ENCODE data around the gene PTCD2. TPM values are rescaled to one million over a fixed set of nuclear protein-coding genes. Genes with fewer than 3 reads are reported as not detected.

The PTCD2 gene
- total RNA-seq, 1 donor from 2014 or later, result 3.4 TPM

DNA sequence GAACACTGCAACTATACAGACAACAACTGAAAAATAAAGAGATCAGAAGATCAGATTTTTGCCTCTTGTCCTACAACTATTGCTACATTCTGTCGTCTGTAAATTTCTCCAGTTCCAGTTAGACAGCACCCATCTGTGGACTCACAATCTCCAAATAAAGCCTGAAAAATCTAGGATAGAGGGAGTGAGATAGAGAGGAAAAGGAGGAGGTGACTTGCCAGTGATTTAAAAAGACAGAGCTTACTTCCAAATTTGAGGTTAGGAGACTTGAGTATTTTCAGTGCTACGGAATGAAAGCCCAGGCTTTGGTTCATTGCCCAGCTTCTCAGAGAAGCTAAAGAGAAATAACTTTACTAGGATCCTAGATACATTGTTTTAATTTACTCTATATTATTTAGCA, 63.6 kb downstream of the PTCD2 start:
- no peaks in the 10 kb centered on the region for H3K27me3 ChIP-seq (ENCODE audit: control insufficient read depth, insufficient read depth, low read length)
- FAIRE-seq (no peak), DNase-seq (ENCODE audit: low read depth) (no peak)
- TF ChIP-seq CTCF (IDR thresholded peaks at IDR 0.05; ENCODE audit: insufficient read depth, low read length, severe bottlenecking), result no peak
- no peak overlapping the region for H3K4me3 ChIP-seq (ENCODE audit: low read depth, low read length)
- no peaks in the 10 kb centered on the region for H3K36me3 ChIP-seq (ENCODE audit: control insufficient read depth, insufficient read depth, low read length)

- H3K4me3 ChIP-seq (ENCODE audit: low read depth, low read length), result no peak overlapping the region
- no peak for DNase-seq (ENCODE audit: low read depth)
- no peaks in the 10 kb centered on the region for H3K36me3 ChIP-seq (ENCODE audit: control insufficient read depth, insufficient read depth, low read length)
- TF ChIP-seq CTCF (IDR thresholded peaks at IDR 0.05; ENCODE audit: insufficient read depth, low read length, severe bottlenecking), result no peak
- FAIRE-seq, result no peak
- no peaks in the 10 kb centered on the region for H3K27me3 ChIP-seq (ENCODE audit: control insufficient read depth, insufficient read depth, low read length)
Measured at GRCh38 chr5:72386639-72387038, 66.5 kb downstream of the PTCD2 start.

DNA sequence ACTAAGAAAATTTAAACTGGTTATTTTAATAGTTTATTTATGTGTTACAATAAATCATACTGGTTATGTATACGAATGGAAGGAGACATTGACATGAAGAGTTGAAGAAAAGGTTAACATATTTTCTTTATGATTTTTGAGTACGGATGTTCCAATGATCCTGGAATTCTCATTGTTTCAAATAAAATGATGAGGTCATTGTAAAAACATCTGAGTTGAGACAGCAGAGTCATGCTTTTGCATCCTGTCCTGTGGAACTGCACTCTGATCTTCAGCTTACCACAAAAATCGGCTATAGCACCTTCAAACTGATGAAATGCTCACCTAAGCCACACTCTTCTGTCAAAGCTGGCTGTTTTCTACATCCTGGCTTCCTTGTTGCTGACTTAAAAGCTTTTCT, 67.8 kb downstream of the PTCD2 start:
- DNase-seq (ENCODE audit: low read depth) (peak; percentile 86), FAIRE-seq (no peak)
- no peaks in the 10 kb centered on the region for H3K36me3 ChIP-seq (ENCODE audit: control insufficient read depth, insufficient read depth, low read length)
- no peaks in the 10 kb centered on the region for H3K27me3 ChIP-seq (ENCODE audit: control insufficient read depth, insufficient read depth, low read length)
- TF ChIP-seq CTCF (IDR thresholded peaks at IDR 0.05; ENCODE audit: insufficient read depth, low read length, severe bottlenecking), result no peak
- H3K4me3 ChIP-seq (ENCODE audit: low read depth, low read length), result no peak overlapping the region

DNA sequence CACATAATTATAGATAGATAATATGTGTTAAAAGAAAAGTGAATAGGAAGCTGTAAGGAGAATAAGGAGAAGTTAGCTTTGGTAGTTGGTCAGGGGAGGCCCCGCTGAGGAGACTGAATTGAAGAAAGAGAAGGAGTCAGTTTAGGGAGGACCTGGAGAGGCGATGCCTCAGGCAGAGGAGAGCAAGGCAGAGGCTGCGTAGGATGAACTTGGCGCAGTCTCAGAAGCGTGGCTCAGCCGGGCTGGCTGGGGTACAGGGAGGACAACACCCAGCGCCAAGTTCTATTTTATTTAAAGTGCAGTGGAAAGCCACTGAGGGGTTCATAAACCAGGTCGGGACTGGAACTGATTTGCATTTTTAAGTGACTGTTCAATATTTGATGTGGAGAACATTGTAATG, 68.5 kb downstream of the PTCD2 start:
- Histone ChIP-seq H3K27me3 (ENCODE audit: control insufficient read depth, insufficient read depth, low read length) (no peaks in the 10 kb centered on the region), H3K36me3 (ENCODE audit: control insufficient read depth, insufficient read depth, low read length) (no peaks in the 10 kb centered on the region), H3K4me3 (ENCODE audit: low read depth, low read length) (no peak overlapping the region)
- FAIRE-seq (no peak), DNase-seq (ENCODE audit: low read depth) (no peak)
- TF ChIP-seq CTCF (IDR thresholded peaks at IDR 0.05; ENCODE audit: insufficient read depth, low read length, severe bottlenecking), result no peak

- Histone ChIP-seq H3K27me3 (ENCODE audit: control insufficient read depth, insufficient read depth, low read length) (no peaks in the 10 kb centered on the region), H3K36me3 (ENCODE audit: control insufficient read depth, insufficient read depth, low read length) (no peaks in the 10 kb centered on the region), H3K4me3 (ENCODE audit: low read depth, low read length) (no peak overlapping the region)
- FAIRE-seq (no peak), DNase-seq (ENCODE audit: low read depth) (peak; percentile 69)
- TF ChIP-seq CTCF (IDR thresholded peaks at IDR 0.05; ENCODE audit: insufficient read depth, low read length, severe bottlenecking), result no peak
Measured at GRCh38 chr5:72390836-72391235, 70.7 kb downstream of the PTCD2 start.

DNA sequence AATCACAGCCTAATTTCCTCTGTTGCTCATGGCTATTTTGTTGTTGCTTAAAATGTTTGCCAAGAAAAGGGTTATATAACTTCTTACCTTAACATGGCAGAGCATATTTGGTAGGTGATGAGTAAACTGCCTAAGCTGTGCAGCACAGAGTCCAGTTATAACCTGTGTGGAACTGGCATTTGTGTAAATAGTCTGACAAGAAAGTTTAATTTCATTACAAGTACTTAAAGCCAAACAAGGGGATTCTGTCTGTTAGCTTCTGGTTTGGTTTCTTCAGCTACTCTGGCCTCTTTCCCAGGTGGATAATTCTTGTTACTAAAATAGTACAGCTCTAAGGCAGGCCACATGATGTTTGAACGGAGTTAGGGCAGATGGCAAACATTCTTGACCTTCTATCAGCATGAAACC, 72.2 kb downstream of the PTCD2 start:
- Histone ChIP-seq H3K36me3 (ENCODE audit: control insufficient read depth, insufficient read depth, low read length) (no peaks in the 10 kb centered on the region), H3K4me3 (ENCODE audit: low read depth, low read length) (no peak overlapping the region), H3K27me3 (ENCODE audit: control insufficient read depth, insufficient read depth, low read length) (no peaks in the 10 kb centered on the region)
- peak; percentile 94 for DNase-seq (ENCODE audit: low read depth)
- no peak for FAIRE-seq
- no peak for TF ChIP-seq CTCF (IDR thresholded peaks at IDR 0.05; ENCODE audit: insufficient read depth, low read length, severe bottlenecking)
